Astrocyte of the spinal cord (primary cell): Measurements from ENCODE around the gene STXBP5L.
"Not testable (repeated sequence)": the region's sequence is repeated elsewhere in the genome, so short reads cannot be mapped to it uniquely, and the experiment has no call there.

Experiments
- DNase-seq: peaks from one replicate; pipeline ENCODE4 v3.0.0; 2011; ENCODE audit warnings: low read depth, low spot score
- H3K4me3 ChIP-seq: 2 replicates; pipeline ENCODE4 v1.5.1; 2011; ENCODE audit warnings: low read depth, mild to moderate bottlenecking, low read length, moderate library complexity
- CTCF ChIP-seq: IDR thresholded peaks from 2 replicates; pipeline ENCODE4 v1.5.1; 2012; ENCODE audit warnings: low read depth, mild to moderate bottlenecking, low read length, inconsistent platforms
- in situ Hi-C: cut with HindIII; loops from 2 replicates; pipeline ENCODE4 v1.10.0; 2017; ENCODE audit warnings: low sequenced_read_pairs

The STXBP5L gene

GRCh38 chr3:120892921-120893320 is 15.1 kb upstream of the STXBP5L start:
- no peak for TF ChIP-seq CTCF
- no peak overlapping the region for H3K4me3 ChIP-seq
- DNase-seq = no peak
- in situ Hi-C loops = no loop called here

GRCh38 chr3:120894316-120895057 is 13.5 kb upstream of the STXBP5L start:
- in situ Hi-C loops = no loop called here
- peak; percentile 13 for DNase-seq
- H3K4me3 ChIP-seq = no peak overlapping the region
- no peak for TF ChIP-seq CTCF

GRCh38 chr3:120901716-120902115 is 6.3 kb upstream of the STXBP5L start:
- in situ Hi-C loops, DNase-seq, H3K4me3 ChIP-seq: not testable (repeated sequence)

GRCh38 chr3:120903221-120903620 is 4.8 kb upstream of the STXBP5L start:
- in situ Hi-C loops = no loop called here
- no peak for TF ChIP-seq CTCF
- DNase-seq = no peak
- H3K4me3 ChIP-seq = no peak overlapping the region

- no peak for TF ChIP-seq CTCF
- in situ Hi-C loops = no loop called here
- no peak overlapping the region for H3K4me3 ChIP-seq
- no peak for DNase-seq
These were observed 361 bp upstream of the STXBP5L start for GRCh38 chr3:120907659-120908029.

- no peak for DNase-seq
- TF ChIP-seq CTCF = no peak
- in situ Hi-C loops = no loop called here
- H3K4me3 ChIP-seq = peak overlapping the region; percentile 28
These were observed 993 bp downstream of the STXBP5L start for GRCh38 chr3:120908795-120909601.

GRCh38 chr3:120909602-120909878 is 1.5 kb downstream of the STXBP5L start:
- in situ Hi-C loops = no loop called here
- TF ChIP-seq CTCF = no peak
- H3K4me3 ChIP-seq = no peak overlapping the region
- no peak for DNase-seq
